ENCODE results near the gene KCTD15.
"Not testable (repeated sequence)": the region's sequence is repeated elsewhere in the genome, so short reads cannot be mapped to it uniquely, and the experiment has no call there.

Gene KCTD15

DNA sequence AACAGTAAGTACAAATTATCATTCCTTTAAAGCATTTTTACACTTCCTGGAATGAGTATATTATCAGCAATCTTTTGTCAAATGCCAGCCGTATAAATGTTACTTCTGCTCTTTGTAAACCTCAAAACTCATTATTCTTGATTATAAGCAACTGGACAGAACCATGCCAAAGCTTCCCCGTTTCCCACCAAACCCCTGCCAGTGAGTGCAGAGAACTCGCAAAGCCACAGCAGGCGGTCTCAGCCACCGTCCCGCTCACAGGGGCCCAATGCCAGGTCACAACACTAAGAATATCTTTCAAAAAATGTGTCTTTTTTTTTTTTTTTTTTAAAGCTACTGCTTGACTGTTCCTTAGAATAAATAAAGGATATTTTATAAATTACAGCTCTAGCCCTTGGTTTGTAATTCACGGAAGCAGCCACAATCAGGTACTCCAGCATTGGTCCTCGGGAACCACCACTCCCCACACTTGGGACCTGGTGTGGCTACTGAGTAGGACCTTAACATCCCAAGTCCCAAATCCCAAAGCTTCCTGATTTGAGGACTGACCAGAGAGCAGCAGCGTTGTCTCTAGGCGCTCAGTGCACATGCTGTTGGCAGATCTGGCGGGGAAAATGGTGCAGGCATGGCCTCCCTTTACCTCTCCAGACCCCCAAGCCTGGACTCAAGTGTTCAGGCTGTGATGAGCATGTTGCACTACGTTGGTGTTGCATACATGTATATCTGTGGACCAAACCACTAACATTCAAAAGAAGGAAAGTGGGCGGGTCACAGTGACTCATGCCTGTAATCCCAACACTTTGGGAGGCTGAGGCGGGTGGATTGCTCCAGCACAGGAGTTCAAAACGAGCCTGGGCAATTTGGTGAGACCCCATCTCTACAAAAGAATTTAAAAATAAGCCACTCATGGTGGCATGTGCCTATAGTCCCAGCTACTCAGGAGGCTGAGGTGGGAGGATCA is 19.0 kb downstream of the KCTD15 start:
- DNase-seq = no peak

DNA sequence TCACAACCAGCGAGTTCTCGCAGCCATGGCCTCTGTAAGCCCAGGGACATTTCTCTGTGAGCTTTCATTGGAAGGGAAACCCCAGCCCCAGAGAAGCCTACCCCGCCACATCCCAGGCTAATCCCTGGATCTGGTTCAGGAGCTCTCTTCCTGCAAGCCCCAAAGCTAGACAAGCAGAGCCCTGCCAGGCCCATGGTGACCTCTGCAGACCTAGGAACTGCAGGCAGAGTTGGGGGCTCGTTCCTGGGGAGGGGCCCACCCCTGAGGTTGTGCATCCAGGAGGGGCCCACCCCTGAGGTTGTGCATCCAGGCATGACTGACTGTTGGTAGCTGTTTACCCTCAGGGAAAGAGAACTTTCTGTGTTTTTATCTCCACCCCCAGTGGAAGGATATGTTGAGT is 21.7 kb downstream of the KCTD15 start:
- DNase-seq = no peak

DNA sequence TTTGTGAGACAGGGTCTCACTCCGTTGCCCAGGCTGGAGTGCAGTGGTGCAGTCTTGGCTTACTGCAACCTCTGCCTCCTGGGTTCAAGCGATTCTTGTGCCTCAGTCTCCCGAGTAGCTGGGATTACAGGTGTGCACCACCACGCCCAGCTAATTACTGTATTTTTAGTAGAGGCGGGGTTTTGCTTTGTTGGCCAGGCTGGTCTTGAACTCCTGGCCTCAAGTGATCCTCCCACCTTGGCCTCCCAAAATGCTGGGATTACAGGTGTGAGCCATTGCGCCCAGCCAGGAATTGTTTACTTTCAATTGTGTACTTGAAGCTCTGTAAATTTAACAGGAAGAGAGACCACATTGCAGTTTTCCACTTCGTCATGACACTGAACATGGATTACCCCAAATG is 22.4 kb downstream of the KCTD15 start:
- not testable (repeated sequence) for DNase-seq

DNA sequence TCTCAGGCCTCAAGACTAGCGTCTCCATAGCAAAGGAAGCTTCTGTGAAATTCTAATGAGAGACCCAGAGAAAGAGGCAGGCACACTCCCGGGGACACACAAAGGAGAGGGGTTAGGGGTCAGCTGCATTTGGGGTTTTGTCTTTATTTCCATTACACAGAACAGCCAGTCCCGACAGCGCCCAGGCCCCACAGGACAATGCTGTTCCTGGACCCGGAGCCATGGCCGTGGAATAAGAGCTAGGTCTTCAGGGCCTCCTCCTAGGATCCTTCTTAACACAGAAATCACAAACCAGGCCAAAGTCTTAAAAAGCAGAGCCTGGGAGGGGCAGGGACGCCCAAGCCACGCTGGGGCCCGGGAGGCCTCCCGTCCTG is 22.8 kb downstream of the KCTD15 start:
- no peak for DNase-seq

DNA sequence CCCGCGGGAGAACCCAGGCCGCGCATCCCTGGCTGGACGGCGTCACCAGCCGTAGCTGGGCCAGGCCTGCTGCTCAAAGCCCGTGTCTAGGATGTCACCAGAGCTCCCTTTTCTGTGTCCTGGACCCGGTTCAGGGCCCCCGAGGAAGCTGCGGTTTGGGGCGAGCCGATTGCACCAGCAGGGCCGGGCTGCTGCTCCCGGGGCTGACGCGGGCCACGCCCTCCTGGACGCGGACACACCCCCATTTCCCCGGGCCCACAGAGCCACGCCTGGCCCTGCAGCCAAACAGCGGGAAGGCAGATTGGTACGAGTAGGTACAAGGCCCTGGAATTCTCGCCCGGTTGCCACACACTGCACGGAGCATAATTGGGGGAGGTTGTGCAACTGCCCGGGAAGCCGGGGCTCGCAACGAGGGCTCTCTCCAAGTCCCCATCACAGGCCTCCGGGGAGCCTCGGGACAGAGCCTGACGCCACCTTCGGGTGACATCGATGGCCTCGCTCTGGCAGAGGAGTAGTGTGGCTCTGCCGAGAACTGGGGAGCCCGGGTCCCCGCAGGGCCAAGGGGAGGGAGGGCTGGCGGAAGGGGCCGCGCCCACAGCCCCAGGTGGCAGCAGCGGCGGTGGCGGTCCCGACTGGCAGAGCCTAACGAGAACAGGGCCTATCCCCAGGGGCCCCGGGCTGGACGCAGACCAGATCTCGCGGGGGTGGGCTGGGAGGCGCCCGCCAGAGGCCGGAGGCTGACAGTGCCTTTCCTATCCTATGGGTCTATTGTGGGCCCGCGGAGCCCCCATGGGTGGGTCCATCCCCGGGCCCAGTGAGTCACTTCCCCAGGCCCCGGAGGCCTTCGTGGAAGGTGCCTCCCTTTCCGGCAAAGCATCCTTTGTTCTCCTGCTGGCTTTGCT is 23.5 kb downstream of the KCTD15 start:
- DNase-seq = no peak

DNA sequence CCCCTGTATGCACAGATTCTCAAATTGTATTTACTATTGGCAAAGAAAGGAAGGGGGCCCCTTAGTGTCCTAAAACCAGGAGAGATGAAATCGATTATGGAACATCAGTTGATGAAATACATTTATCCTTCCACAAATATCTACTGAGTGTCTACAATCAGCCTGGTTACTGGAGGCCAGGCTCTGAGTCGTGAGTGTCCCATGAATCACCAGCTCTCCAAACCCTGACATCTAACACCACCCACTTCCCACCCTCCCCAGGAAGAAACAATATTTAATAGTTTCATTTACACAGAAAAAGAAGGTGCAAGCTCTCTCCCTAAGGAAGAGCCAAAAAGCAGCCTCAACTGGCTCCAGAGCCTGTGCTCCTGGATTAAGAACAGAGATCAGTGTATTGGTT is 25.2 kb downstream of the KCTD15 start:
- no peak for DNase-seq

DNA sequence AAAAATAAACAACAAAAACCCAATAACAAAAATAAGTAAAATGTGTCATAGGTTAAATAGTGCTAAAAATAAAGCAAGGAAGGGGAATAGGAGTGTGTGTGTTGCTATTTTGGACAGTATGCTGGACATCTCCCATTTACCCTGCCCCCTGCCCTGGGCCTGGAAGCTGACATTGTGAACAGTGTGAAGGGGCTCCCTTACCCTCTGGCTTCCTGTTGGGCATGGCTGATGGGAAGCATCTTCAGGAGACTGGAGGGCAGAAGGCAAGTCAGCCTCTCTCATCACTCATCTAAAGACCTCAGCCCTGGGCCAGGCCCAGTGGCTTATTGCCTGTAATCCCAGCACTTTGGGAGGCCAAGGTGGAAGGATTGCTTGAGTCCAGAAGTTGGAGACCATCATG is 26.7 kb downstream of the KCTD15 start:
- no peak for DNase-seq

DNA sequence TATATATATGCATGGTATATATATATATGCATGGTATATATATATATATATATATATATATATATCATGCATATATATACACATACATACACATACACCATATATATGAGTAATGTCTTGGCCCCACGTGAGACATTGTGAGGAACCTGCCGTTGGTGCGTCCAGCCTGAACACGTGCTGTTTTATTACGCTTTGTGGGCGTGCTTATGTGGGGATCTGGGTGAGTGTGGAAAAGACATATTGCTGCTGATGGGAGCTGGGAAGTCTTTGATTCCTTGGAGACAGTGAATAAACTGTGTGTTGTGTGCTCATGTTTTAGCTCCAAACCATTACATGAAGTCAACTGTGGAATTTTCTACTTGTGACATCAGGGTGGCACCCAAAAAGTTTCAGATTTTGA is 28.9 kb downstream of the KCTD15 start:
- DNase-seq = no peak

DNA sequence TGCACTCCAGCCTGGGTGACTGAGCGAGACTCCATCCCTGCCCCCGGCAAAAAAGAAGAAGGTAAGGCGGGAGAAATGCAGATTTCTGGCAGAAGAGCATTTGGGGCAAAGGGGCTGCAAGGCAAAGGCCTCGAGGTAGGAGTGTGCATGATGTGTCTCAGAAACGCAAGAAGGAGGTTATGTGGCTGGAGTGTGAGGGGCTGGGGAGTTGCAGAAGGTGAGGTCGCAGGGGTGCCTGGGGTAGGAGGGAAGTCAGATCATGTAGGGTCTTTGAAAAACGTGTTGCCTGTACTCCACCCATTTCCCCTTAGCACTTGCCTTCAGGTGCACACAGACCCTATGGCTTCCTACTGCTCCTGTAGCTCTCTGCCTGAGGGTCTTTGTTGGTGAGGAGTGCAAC is 29.9 kb downstream of the KCTD15 start:
- no peak for DNase-seq

DNA sequence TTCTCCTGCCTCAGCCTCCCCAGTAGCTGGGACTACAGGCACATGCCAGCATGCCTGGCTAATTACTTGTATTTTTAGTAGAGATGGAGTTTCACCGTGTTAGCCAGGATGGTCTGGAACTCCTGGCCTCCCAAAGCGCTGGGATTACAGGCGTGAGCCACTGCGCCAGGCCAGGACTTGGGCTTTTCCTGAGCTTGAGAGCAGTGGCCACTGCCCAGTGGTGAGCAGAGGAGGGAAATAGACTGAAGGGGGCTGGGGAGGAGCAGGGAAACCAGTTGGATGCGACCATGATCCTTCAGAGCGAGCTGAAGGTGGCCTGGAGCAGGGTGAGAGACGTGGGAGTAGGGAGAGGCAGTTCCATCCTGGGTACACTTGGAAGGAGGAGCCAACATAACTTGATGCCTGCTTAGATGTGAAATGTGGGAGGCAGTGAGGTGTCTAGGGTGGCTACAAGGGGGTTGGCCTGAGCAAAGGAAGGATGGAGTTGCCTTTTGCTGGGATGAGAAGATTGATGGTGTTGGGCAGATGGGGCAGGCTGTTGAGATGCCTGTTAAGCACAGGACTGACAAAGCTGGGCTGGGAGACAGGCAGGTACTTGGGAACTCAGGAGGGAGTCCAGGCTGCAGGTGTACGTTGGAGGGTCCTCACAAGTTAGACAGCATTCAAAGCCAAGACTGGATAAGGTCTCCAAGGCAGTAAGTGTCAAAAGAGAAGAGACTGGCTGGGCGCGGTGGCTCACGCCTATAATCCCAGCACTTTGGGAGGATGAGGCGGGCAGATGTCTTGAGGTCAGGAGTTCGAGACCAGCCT is 31.8 kb downstream of the KCTD15 start:
- DNase-seq = no peak

DNA sequence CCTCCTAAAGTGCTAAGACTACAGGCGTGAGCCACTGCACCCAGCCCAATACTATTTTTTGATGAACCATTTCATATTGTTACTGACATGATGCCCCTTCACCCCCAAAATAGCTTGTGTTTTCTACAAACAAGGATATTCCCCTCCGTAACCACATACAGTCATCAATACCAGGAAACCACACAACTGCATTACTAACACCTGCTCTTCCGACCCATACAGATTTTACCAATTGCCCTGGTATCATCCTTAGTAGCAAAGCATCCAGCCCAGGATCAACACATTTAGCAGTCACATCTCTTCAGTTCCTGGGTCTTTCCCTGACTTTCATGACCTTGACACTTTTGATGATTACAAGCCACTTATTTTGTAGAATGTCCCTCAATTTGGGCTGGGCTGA is 33.6 kb downstream of the KCTD15 start:
- DNase-seq = no peak

DNA sequence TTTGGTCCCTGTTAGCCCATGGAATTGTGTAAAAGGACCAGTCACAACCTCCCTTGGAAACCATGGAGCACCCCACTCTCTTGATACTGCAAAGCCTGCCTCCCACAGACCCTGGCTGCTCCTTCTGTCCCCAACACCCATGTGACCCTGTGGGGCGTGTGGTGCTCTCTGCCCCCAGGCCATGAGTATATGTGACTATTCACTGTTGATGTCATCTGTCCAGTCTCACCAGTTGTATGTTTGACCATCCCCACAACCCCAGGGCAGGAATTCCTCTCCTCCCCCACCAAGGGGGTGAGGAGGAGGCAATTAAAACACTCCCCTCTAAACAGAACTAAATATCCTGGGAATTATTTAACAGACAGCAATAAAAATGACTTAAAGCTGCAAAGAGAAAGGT is 35.2 kb downstream of the KCTD15 start:
- no peak for DNase-seq

DNA sequence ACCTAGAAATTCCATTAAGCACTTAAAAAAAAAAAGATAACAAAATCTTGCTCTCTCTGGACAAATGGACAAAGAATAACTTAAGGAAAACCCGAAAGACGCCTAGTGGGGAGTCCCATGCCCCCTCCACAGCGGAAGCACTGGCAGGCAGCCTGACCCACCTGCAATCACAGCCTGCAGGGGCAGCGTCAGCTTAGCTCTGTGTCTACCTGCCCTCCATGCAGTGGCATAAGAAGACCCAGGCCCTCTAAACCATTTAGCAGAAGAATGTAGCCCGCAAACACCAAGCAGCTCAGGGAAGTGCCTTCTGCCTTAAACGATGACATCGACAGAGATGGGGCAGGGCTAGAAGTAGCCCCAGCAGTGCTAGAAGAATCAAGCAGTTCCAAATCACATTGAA is 36.0 kb downstream of the KCTD15 start:
- DNase-seq = no peak

DNA sequence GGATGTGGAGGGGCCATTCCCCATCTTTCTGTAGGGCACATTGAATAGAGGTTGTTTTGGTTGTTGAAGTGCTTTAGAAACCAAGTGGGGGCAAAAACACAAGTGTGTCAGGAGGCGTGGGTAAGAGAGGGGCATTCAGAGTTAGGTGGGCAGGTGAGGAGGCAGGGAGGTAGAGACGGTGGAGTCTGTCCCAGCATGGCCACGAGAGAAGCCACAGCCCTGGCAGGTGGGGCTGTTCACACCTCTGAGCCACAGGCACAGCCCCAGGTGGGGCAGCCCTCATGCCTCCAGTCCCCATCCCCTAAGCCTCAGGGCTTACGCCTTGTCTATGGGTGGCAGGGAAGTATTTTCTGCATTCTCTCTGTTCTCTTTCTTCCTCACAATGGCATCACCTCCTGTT is 43.7 kb downstream of the KCTD15 start:
- DNase-seq = no peak

DNA sequence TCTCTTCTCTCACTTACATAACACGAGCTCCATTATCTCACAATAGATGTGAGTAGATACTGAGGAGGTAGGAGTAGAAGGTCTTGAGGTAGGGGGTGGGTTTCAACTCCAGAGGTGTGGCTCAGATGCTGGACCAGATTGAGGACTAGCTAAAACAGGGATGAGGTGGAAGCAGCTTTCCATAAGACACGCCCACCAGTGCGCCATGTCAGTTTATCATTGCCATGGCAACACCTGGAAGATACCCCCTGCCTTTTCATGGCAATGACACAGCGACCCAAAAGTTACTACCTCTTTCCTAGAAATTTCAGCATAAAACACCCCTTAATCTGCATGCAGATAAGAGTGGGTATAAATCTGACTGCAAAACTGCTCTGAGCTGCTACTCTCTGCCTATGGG is 44.1 kb downstream of the KCTD15 start:
- no peak for DNase-seq

DNA sequence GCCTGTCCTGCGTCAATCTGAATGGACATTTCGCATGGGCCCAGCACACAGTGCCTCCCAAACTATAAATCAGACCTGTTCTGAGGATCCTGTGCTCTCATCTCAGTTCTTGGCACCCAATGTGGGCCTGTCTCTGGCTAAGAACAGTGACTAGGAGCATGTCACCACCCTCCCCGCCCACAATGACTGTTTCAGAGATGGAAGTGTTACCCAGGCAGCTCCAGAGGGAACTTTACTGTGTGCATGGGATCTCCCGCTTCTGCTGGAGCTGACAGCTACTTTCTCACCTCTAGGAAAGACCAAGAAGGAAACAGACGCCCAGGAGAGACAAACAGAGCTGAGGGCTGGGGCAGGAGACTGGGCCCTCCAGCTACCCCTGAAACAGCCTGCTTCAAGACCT is 45.0 kb downstream of the KCTD15 start:
- DNase-seq = no peak

DNA sequence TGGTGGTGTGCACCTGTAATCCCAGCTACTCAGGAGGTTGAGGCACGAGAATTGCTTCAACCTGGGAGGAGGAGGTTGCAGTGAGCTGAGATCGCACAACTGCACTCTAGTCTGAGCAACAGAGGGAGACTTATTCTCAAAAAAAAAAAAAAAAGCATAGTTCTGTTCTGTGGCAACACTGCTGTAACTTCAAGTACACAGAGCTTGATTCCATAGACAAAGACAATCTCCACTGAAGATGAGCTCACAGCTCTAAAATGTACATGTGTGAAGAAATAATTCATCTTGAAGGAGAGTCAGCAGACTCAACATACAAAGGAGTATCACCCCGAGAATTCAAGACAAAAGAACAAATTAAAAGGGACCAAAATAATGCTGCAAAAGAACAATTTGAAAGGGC is 47.8 kb downstream of the KCTD15 start:
- no peak for DNase-seq

DNA sequence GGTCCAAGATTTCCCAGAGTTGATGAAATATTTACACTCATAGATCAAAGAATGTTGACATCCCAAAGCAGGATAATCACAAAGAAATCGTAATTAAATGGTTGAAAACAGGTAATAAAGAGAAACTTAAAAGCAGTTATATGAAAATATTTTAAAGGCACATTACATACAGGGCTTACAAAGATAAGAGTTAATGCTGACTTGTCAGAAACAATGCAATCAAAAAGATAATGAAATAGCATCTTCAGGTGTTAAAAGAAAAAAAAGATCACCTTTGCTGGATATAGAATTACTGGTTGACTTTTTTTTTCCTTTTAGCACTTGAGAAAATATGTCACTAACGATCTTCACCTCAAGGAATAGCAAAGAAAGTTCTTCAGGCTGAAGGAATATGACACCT is 48.8 kb downstream of the KCTD15 start:
- DNase-seq = no peak

DNA sequence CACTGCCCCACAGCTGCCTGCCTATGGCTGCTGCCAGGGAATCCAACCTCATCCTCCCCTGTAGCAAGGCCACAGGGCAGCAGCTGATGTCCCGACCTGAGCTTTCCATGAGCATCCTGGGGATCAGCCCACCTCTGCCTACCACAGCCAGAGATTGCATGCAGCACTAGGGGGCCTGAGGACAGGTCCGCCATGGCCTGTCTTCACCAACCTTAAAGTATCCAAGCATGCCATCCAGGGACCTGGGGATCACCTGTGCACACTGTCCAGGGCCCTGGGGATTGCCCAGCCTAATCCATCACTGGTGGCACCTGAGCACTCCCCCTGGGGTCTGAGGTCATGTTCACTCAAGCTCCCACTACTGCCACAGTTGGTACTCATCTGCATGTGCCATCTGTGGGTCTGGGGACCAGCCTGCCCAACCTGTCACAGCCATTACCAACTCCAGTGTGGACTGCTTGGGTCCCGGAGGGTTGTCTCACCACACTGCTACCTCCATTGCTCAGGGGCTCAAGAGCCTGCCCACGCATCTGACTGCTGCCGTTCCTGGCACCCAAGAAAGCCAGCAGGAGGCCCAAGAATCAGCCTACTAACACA is 53.0 kb downstream of the KCTD15 start:
- DNase-seq = no peak

DNA sequence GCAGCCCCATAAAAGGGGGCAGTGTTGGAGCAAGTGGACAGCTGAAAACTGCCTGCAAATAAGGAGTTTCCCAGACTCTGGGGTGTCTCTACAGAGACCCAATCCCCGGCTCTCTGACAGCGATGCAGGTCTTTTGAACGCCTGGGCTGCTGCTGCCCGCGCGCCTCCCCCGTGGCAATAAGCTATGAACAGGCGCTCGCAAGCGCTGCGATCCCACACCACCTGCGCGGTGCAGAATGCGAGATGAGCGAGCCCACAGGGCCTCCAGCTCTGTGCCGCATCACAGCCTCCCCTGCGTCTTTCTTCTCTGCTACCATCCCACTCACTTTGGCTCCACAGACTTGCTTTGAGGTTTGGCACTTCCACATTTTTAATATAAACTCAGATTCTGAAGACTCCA is 62.3 kb downstream of the KCTD15 start:
- no peak for DNase-seq

DNA sequence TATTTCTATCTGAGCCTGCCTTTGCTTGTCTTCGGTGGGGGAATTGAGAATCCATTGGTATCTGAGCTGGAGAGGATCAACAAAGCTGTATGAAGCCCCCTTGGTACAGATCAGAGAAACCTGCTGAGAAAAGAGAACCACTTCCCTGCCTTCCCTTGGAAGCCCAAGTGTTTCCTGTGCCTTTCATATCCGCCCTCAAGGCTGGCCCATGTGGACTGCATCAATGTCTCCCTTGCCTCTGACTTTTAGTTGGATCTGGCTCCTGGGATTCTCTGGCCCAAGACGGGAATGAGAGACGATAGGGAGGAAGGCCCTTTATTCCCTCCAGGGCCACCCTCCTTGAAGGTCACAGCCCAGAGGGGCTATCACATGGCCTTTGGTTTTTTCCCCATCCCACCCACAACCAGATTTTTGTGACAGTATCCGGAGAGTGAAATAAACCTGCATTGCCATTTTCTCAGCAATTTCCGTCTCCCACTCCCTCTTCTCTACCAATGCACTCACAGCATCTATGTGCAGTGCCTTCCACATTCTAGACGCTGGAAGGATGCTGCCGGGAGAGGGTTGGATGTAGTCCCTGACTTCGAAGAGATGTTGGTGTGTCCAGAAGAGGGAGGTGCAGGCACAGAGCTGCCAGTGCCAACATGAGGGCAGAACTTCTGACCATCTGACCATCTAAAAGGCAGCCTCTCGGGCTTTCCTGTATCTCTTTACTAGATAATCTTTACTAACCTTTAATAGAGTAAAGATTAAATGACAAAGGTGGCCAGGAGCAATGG is 63.8 kb downstream of the KCTD15 start:
- no peak for DNase-seq

DNA sequence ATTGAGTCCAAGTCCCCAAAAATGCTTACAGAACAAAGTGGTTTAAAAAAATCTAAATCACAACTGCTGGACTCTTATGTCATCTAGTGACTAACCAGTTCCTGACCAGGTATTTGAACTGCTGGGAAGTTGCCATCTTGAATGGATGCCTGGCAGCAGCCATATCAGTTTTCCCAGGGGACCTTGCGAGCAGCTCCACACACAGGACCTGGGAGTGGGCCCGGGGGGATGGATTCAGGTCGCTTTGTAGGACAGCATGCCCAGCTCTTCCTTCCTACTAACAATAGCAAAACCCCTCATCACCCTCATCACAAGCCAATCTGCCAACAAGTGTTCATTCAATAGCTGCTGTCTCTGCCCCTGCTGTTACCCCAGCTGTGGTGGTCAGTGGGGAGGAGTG is 65.3 kb downstream of the KCTD15 start:
- no peak for DNase-seq

Data from NCI-H2029 (cell line).